Endodermal cell (in vitro differentiated cells): Measurements from ENCODE around the gene BLVRB. TPM values are rescaled to one million over a fixed set of nuclear protein-coding genes. Genes with fewer than 3 reads are reported as not detected.

Source experiments
- DNase-seq: peaks from one replicate; pipeline ENCODE4 v3.0.0-alpha.2; 2017
- H3K27ac ChIP-seq: 2 replicates; pipeline ENCODE4 v1.5.1; 2013; ENCODE audit warnings: mild to moderate bottlenecking, low read depth, low read length, moderate library complexity
- H3K27me3 ChIP-seq: 2 replicates; pipeline ENCODE4 v1.6.1; 2013; ENCODE audit warnings: mild to moderate bottlenecking, low read length, moderate library complexity; ENCODE audit not compliant: insufficient read depth, control insufficient read depth, poor library complexity, severe bottlenecking
- H3K36me3 ChIP-seq: 2 replicates; pipeline ENCODE4 v1.7.0; 2013; ENCODE audit warnings: mild to moderate bottlenecking, low read length, moderate library complexity; ENCODE audit not compliant: control insufficient read depth, insufficient read depth
- H3K4me1 ChIP-seq: one replicate; pipeline ENCODE4 v1.7.0; 2013; ENCODE audit warnings: low read length; ENCODE audit not compliant: control insufficient read depth, insufficient read depth
- H3K4me3 ChIP-seq: 2 replicates; pipeline ENCODE4 v1.5.1; 2013; ENCODE audit warnings: mild to moderate bottlenecking, low read length, moderate library complexity
- H3K9ac ChIP-seq: 2 replicates; pipeline ENCODE4 v1.6.1; 2013; ENCODE audit warnings: mild to moderate bottlenecking, low read length, moderate library complexity; ENCODE audit not compliant: poor library complexity, severe bottlenecking; ENCODE audit errors: extremely low read depth
- H3K9me3 ChIP-seq: 2 replicates; pipeline ENCODE4 v1.6.1; 2013; ENCODE audit warnings: mild to moderate bottlenecking, low read length, moderate library complexity; ENCODE audit not compliant: control insufficient read depth
- H3K27ac Mint-ChIP-seq: 2 replicates; pipeline ENCODE4 v1.8.0; 2020; ENCODE audit warnings: mixed read lengths
- H3K27me3 Mint-ChIP-seq: 2 replicates; pipeline ENCODE4 v1.8.0; 2021; ENCODE audit warnings: mild to moderate bottlenecking, mixed read lengths; ENCODE audit not compliant: insufficient read depth
- H3K36me3 Mint-ChIP-seq: 2 replicates; pipeline ENCODE4 v1.8.0; 2020; ENCODE audit warnings: low read depth, mixed read lengths
- H3K4me1 Mint-ChIP-seq: 2 replicates; pipeline ENCODE4 v1.8.0; 2020; ENCODE audit warnings: mixed read lengths
- H3K4me3 Mint-ChIP-seq: 2 replicates; pipeline ENCODE4 v1.8.0; 2020; ENCODE audit warnings: mild to moderate bottlenecking, moderate library complexity, mixed read lengths
- H3K9me3 Mint-ChIP-seq: 2 replicates; pipeline ENCODE4 v1.8.0; 2020; ENCODE audit warnings: mild to moderate bottlenecking, mixed read lengths
- CTCF ChIP-seq: fragments of 200-600 bp; sonication (generic); conservative IDR thresholded peaks from 2 replicates; pipeline ENCODE4 v1.5.0; 2021; ENCODE audit warnings: antibody characterized with exemption, mild to moderate bottlenecking
- WGBS, 2 experiments: methylation state at CpG; one replicate each; pipeline versions ENCODE4 v1.1.5 to v1.1.7; 2013; ENCODE audit warnings: missing lambda C conversion rate in 2 of 2, mixed read lengths in 1 of 2; ENCODE audit not compliant: insufficient coverage in 1 of 2, insufficient read length in 1 of 2; 5-methylcytosine and 5-hydroxymethylcytosine counted together
- total RNA-seq, 2 donors: library from RNA; stranded (reverse); fragmentation: NEBNext Ultra II Directional in 1 of 2; extraction: Animal tissue kit (Norgen Biotek cat#: 25700) in 1 of 2; gene quantifications; 2 replicates in 1 of 2; 3 replicates in 1 of 2; pipeline ENCODE4 v1.2.1, GENCODE V29; 2021

The BLVRB gene
- total RNA-seq, 2 donors from 2014 or later, result 24.7 to 41.0 TPM

DNA sequence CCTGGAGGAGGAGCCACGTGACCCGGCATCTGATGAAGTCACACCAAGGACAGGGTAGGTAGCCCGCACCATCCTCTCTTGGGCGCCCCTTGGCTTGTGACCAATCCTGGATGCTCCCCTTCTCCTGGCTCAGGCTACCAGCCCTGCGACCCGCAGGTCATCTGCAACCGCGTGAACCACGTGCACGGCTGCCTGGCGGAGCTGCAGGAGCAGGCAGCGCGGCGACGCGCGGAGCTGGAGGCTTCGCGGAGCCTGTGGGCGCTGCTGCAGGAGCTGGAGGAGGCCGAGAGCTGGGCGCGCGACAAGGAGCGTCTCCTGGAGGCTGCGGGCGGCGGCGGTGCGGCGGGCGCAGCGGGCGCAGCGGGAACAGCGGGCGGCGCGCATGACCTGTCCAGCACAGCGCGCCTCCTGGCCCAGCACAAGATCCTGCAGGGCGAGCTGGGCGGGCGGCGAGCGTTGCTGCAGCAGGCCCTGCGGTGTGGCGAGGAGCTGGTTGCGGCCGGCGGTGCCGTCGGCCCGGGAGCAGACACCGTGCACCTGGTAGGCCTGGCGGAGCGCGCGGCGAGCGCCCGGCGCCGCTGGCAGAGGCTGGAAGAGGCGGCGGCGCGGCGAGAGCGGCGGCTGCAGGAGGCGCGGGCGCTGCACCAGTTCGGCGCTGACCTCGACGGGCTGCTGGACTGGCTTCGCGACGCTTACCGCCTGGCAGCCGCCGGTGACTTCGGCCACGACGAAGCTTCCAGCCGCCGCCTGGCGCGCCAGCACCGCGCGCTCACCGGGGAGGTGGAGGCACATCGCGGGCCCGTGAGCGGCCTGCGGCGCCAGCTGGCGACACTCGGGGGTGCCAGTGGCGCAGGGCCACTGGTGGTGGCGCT lies 47.2 kb upstream of the BLVRB start:
- peaks cover 91% of the 10 kb centered on the region for H3K27me3 ChIP-seq
- 9 to 16% methylated on average over 14 to 105 of the region's 105 CpGs for WGBS, 2 experiments
- peaks cover 87% of the 10 kb centered on the region for H3K27me3 Mint-ChIP-seq

GRCh38 chr19:40512110-40512472 lies 46.5 kb upstream of the BLVRB start:
- Histone ChIP-seq H3K9ac (no peak overlapping the region), H3K9me3 (no peaks in the 10 kb centered on the region), H3K36me3 (no peaks in the 10 kb centered on the region), H3K27ac (no peak overlapping the region), H3K27me3 (peaks cover 85% of the 10 kb centered on the region), H3K4me1 (no peaks in the 10 kb centered on the region), H3K4me3 (peak overlapping the region; percentile 49)
- DNase-seq, result no peak
- TF ChIP-seq CTCF, result no peak
- peaks cover 8% of the 10 kb centered on the region for H3K9me3 Mint-ChIP-seq
- no peaks in the 10 kb centered on the region for H3K4me1 Mint-ChIP-seq
- H3K36me3 Mint-ChIP-seq, result no peaks in the 10 kb centered on the region
- H3K27ac Mint-ChIP-seq, result no peak overlapping the region
- 41% methylated on average over 1 of the region's 1 CpG; no CpG with 5 or more reads in 1 of the 2 experiments for WGBS, 2 experiments
- H3K4me3 Mint-ChIP-seq, result peak overlapping the region; percentile 6
- H3K27me3 Mint-ChIP-seq, result peaks cover 83% of the 10 kb centered on the region

More for the DNA sequence above, 47.2 kb upstream of the BLVRB start:
- DNase-seq, result peak; percentile 84
- H3K9me3 Mint-ChIP-seq, result peaks cover 8% of the 10 kb centered on the region
- Histone ChIP-seq H3K27ac (no peak overlapping the region), H3K9ac (no peak overlapping the region), H3K4me1 (no peaks in the 10 kb centered on the region), H3K36me3 (no peaks in the 10 kb centered on the region), H3K4me3 (peak overlapping the region; percentile 49), H3K9me3 (no peaks in the 10 kb centered on the region)
- no peak overlapping the region for H3K27ac Mint-ChIP-seq
- peak overlapping the region; percentile 6 for H3K4me3 Mint-ChIP-seq
- no peaks in the 10 kb centered on the region for H3K36me3 Mint-ChIP-seq
- H3K4me1 Mint-ChIP-seq, result no peaks in the 10 kb centered on the region
- TF ChIP-seq CTCF, result no peak

DNA sequence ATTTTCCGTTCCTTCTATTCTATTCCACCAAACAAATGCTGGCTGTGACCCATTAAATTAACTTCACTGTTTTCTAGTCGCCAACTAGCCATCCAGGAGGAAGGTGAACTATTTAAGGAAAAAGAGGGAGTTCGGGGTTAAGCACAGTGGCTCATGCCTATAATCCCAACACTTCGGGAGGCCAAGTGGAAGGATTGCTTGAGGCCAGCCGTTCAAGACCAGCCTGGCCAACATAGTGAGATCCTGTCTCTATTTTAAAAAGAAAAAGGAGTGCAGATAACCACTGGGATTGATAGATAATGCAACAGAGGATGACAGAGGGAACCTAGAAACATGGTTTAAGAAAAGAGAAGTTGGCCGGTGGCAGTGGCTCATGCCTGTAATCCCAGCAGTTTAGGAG lies 45.9 kb upstream of the BLVRB start:
- H3K27me3 ChIP-seq, result peaks cover 80% of the 10 kb centered on the region

More for the DNA sequence above, 45.9 kb upstream of the BLVRB start:
- 82 to 92% methylated on average over 5 to 6 of the region's 6 CpGs for WGBS, 2 experiments
- no peak overlapping the region for H3K4me3 Mint-ChIP-seq
- H3K9me3 Mint-ChIP-seq, result peaks cover 8% of the 10 kb centered on the region
- H3K4me1 ChIP-seq, result no peaks in the 10 kb centered on the region
- H3K36me3 ChIP-seq, result no peaks in the 10 kb centered on the region
- H3K4me1 Mint-ChIP-seq, result no peaks in the 10 kb centered on the region
- H3K36me3 Mint-ChIP-seq, result no peaks in the 10 kb centered on the region
- no peak for DNase-seq
- no peak overlapping the region for H3K4me3 ChIP-seq
- peaks cover 77% of the 10 kb centered on the region for H3K27me3 Mint-ChIP-seq
- H3K27ac Mint-ChIP-seq, result no peak overlapping the region
- no peak overlapping the region for H3K27ac ChIP-seq
- H3K9ac ChIP-seq, result no peak overlapping the region
- no peak for TF ChIP-seq CTCF
- H3K9me3 ChIP-seq, result no peaks in the 10 kb centered on the region
